ENCODE data around the gene TMEM202. TPM values are rescaled to one million over a fixed set of nuclear protein-coding genes. Genes with fewer than 3 reads are reported as not detected.
"Not testable (repeated sequence)": the region's sequence is repeated elsewhere in the genome, so short reads cannot be mapped to it uniquely, and the experiment has no call there.

Gene TMEM202
- total and polyA plus RNA-seq, 12 donors: not detected

DNA sequence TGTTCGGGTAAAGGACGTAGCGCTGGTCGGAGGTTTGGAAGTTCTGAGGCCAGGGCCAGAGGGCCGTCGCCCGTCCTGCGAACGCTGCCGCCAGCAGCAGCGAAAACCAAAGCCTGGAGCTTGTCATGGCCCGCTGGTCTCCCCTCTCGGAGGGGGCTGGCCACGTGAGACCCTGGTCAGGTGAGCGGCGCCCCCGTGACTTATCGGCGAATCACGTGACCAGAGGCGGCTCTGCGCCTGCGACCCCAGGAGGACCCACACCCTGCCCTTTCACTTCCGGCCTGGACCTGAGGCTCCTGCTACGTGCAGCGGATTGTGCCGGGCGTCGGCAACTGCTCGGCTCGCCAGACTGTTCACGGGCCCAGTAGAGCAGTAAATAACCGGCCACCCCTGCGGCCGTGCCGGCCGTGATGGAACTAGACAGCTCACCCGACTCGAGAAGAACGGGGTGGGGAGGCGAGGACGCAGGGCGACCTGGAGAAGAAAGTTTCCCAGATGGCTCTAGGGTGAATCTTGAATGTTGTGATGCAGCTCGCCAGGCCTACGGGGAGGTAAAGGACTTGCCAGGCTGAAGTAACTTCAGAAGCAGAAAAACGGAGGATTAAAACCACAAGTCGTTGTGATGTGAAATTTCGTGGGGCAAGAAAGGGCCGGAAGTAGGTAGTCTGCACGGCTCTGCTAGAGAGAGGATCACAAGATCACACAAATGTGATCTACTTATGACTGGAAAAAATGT, 22.1 kb upstream of the TMEM202 start, which contains the start of gene HEXA:
Gene HEXA, minus strand, starts transcription at position 169 of the 736 bp plus-strand sequence. Its CDS starts 42 bp downstream, at position 127.
- Histone ChIP-seq H3K4me3 (peak within 1 kb of the TSS; percentile 70 to 80 (median 78)), H3K36me3 (replicated peaks in 1 of 2) (no peaks in the 10 kb centered on the region), H3K9me3 (replicated peaks in 1 of 3) (no peaks in the 10 kb centered on the region), H3K27me3 (no peaks in the 10 kb centered on the region), H3K4me1 (replicated peaks in 1 of 2) (peaks cover 7 to 48% of the 10 kb centered on the region in 2 donors), H3K27ac (peak within 1 kb of the TSS; percentile 82 to 95 (median 87))
- peak; percentile 97 to 98 (median 98) for DNase-seq
- 0 to 1% (median 0%) methylated on average over 18 to 50 of the region's 50 CpGs for WGBS, 4 donors
- intact Hi-C loops (cut with DNase I): no loop called here
- peak; percentile 73 to 90 for TF ChIP-seq POLR2A (IDR thresholded peaks at IDR 0.05)
- TF ChIP-seq, protein P1, sequence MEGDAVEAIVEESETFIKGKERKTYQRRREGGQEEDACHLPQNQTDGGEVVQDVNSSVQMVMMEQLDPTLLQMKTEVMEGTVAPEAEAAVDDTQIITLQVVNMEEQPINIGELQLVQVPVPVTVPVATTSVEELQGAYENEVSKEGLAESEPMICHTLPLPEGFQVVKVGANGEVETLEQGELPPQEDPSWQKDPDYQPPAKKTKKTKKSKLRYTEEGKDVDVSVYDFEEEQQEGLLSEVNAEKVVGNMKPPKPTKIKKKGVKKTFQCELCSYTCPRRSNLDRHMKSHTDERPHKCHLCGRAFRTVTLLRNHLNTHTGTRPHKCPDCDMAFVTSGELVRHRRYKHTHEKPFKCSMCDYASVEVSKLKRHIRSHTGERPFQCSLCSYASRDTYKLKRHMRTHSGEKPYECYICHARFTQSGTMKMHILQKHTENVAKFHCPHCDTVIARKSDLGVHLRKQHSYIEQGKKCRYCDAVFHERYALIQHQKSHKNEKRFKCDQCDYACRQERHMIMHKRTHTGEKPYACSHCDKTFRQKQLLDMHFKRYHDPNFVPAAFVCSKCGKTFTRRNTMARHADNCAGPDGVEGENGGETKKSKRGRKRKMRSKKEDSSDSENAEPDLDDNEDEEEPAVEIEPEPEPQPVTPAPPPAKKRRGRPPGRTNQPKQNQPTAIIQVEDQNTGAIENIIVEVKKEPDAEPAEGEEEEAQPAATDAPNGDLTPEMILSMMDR (IDR thresholded peaks at IDR 0.05): no peak

DNA sequence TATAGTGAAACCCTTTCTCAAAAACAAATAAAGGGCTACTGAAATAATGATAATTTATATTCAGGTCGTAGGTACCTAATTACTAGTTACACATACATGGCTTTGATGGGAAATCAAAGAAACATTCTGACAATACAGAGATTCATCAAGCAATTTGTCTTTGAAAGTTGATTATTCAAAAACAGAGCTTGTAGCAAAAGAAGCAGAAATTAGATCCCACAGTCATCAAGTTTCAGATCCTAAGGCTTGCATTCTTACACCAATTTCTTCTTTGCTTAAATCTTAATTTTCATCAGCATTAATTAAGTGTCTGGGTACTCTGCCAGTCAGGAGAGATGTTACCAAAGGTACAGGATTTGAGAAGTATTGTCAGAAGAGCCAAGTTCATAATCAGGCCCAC, 20.8 kb upstream of the TMEM202 start:
- WGBS, 4 donors: 79 to 97% (median 88%) methylated on average over 1 of the region's 1 CpG
- no peaks in the 10 kb centered on the region for H3K9me3 ChIP-seq (replicated peaks in 1 of 3)
- peaks cover 7 to 38% of the 10 kb centered on the region in 2 donors for H3K4me1 ChIP-seq (replicated peaks in 1 of 2)
- H3K36me3 ChIP-seq (replicated peaks in 1 of 2): no peaks in the 10 kb centered on the region
- TF ChIP-seq, protein P1 (IDR thresholded peaks at IDR 0.05): no peak
- intact Hi-C loops (cut with DNase I): no loop called here
- no peak for DNase-seq
- no peaks in the 10 kb centered on the region for H3K27me3 ChIP-seq
- peak overlapping the region in 1 of 5 donors; percentile 95 for H3K27ac ChIP-seq
- no peak overlapping the region for H3K4me3 ChIP-seq

DNA sequence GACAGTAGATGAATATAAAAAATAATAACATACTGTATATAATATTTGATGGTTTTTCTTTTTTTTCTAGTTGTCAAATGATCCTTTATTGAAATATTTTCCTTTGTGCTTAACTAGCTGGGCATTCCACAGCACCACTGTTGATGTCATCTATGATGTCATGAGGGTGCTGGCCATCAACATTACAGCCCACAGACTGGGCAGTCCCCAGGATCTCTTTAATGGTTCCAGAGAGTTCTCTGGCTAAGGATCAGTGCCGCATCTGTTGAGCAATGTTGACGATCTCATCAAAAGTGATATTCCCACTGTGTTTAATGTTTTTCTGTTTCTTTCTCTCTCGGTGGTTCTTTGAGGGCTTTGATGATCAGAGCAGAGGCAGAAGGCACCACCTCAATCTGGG, 19.0 kb upstream of the TMEM202 start:
- H3K4me3 ChIP-seq; intact Hi-C loops (cut with DNase I); DNase-seq; H3K9me3 ChIP-seq (replicated peaks in 1 of 3); H3K27me3 ChIP-seq; H3K27ac ChIP-seq; H3K36me3 ChIP-seq (replicated peaks in 1 of 2): not testable (repeated sequence)
- peaks cover 0 to 20% of the 10 kb centered on the region in 2 donors for H3K4me1 ChIP-seq (replicated peaks in 1 of 2)
- 81 to 90% (median 84%) methylated on average over 3 of the region's 3 CpGs for WGBS, 4 donors

DNA sequence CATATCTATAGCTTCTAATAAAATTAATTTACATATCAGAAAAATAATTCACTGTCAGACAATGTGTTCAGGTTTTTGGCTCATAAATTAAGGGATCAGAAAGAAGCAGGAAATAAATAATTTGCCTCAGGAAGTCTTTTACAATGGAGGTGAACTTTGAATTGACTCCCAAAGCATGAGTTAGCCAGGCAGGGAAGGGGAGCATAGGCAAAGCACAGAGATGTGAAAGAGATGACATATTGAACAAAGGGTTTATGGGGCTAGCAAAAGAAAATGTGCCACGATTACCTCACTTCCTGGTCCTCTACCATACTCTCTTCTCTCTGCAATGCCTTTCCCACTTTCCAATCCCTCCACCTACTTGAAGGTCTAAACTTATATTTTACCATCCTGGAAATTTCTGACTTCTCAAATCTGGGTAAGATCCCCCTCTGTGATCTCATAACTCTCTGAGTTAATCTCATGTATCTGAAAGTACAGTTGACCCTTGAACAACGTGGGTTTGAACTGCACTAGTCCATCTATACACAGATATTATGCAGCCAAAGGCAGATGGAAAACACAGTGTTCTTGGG, 18.2 kb upstream of the TMEM202 start:
- Histone ChIP-seq H3K36me3 (replicated peaks in 1 of 2) (no peaks in the 10 kb centered on the region), H3K4me1 (replicated peaks in 1 of 2) (peaks cover 0 to 11% of the 10 kb centered on the region in 2 donors), H3K27me3 (no peaks in the 10 kb centered on the region), H3K27ac (no peak overlapping the region), H3K4me3 (no peak overlapping the region), H3K9me3 (replicated peaks in 1 of 3) (no peaks in the 10 kb centered on the region)
- WGBS, 4 donors: 43 to 51% (median 45%) methylated on average over 2 of the region's 2 CpGs
- DNase-seq: no peak
- TF ChIP-seq, protein P1 (IDR thresholded peaks at IDR 0.05): no peak
- TF ChIP-seq POLR2A (IDR thresholded peaks at IDR 0.05): no peak
- intact Hi-C loops (cut with DNase I): no loop called here

All from adrenal gland (tissue), 12 donors.